GM23338 (cell line): Measurements from ENCODE around the gene HSBP1.

Experiments used
- EZH2 ChIP-seq: fragments of 200-600 bp; sonication (generic); IDR thresholded peaks from one replicate; pipeline ENCODE4 v1.8.0; 2017; ENCODE audit warnings: antibody characterized with exemption, mild to moderate bottlenecking, low read depth; ENCODE audit not compliant: unreplicated experiment
- EZH2phosphoT487 ChIP-seq: fragments of 200-600 bp; sonication (generic); IDR thresholded peaks from one replicate; pipeline ENCODE4 v1.8.1; 2018; ENCODE audit warnings: antibody characterized with exemption; ENCODE audit not compliant: unreplicated experiment
- TF ChIP-seq, protein P1 (sequence below), 2 experiments: fragments of 200-600 bp in 1 of 2; sonication (generic) in 1 of 2; conservative IDR thresholded peaks; 2 replicates each; pipeline versions ENCODE4 v1.5.1 to v1.6.1; 2016 to 2017; ENCODE audit warnings: antibody characterized with exemption in 2 of 2, low read depth in 2 of 2, mild to moderate bottlenecking in 2 of 2, moderate library complexity in 1 of 2

GRCh38 chr16:83818276-83818675 is 10.5 kb downstream of the HSBP1 start:
- TF ChIP-seq, protein P1, sequence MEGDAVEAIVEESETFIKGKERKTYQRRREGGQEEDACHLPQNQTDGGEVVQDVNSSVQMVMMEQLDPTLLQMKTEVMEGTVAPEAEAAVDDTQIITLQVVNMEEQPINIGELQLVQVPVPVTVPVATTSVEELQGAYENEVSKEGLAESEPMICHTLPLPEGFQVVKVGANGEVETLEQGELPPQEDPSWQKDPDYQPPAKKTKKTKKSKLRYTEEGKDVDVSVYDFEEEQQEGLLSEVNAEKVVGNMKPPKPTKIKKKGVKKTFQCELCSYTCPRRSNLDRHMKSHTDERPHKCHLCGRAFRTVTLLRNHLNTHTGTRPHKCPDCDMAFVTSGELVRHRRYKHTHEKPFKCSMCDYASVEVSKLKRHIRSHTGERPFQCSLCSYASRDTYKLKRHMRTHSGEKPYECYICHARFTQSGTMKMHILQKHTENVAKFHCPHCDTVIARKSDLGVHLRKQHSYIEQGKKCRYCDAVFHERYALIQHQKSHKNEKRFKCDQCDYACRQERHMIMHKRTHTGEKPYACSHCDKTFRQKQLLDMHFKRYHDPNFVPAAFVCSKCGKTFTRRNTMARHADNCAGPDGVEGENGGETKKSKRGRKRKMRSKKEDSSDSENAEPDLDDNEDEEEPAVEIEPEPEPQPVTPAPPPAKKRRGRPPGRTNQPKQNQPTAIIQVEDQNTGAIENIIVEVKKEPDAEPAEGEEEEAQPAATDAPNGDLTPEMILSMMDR (conservative IDR thresholded peaks at IDR 0.05; ENCODE audit: low read depth in 2 of 2) = no peak
- TF ChIP-seq EZH2 = no peak
- no peak for TF ChIP-seq EZH2phosphoT487
